ENCODE results near the gene ADARB2.
"Not testable (repeated sequence)": the region's sequence is repeated elsewhere in the genome, so short reads cannot be mapped to it uniquely, and the experiment has no call there.

Gene ADARB2

DNA sequence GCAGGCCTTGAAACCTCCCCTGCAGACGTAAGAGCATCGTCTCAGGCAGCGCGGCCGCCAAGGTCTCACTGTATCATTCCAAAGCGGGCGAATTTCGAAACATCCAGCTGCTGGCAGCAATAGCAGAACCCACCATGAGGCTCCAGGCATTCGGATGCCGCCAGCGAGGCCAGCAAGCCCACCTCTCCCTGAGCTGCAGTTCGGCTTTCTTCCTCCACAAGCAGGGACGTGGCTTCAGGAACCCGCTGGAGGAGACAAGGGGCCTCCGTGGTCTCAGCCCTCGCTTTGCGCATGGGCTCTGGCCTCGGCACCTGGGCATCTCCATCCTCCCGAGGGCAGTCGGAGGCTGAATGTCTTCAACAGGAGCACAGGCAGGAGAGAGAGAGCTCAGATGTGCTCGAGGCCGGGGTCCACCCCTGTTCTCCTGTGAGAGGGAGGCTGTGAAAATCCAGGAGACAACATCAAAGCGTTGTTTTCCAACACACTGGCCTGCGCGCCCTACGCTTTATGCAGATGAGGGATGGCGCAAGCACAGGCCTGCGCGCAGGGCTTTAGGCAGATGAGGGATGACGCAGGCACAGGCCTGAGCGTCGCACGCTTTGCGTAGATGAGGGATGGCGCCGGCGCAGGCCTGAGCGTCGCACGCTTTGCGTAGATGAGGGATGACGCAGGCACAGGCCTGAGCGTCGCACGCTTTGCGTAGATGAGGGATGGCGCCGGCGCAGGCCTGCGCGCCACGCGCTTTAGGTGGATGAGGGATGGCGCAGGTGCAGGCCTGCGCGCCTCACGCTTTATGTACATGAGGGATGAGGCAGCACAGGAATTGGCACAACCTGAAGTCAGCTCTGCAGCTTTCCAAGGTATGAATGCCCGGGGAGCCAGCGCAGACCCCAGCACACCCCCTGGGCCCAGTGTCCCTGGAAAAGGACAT, 577.9 kb downstream of the ADARB2 start:
- H3K4me3 ChIP-seq (ENCODE audit: low read depth, low read length): no peak overlapping the region
- no peak for TF ChIP-seq CTCF (IDR thresholded peaks at IDR 0.05; ENCODE audit: borderline replicate concordance, insufficient read depth, low read depth, low read length)

GRCh38 chr10:1158536-1158935, 578.8 kb downstream of the ADARB2 start:
- H3K4me3 ChIP-seq (ENCODE audit: low read depth, low read length): not testable (repeated sequence)

GRCh38 chr10:1158066-1158465, 579.3 kb downstream of the ADARB2 start:
- no peak for TF ChIP-seq CTCF (IDR thresholded peaks at IDR 0.05; ENCODE audit: borderline replicate concordance, insufficient read depth, low read depth, low read length)
- H3K4me3 ChIP-seq (ENCODE audit: low read depth, low read length): no peak overlapping the region

- H3K4me3 ChIP-seq (ENCODE audit: low read depth, low read length): no peak overlapping the region
- no peak for TF ChIP-seq CTCF (IDR thresholded peaks at IDR 0.05; ENCODE audit: borderline replicate concordance, insufficient read depth, low read depth, low read length)
Measured at GRCh38 chr10:1157615-1157933, 579.8 kb downstream of the ADARB2 start.

DNA sequence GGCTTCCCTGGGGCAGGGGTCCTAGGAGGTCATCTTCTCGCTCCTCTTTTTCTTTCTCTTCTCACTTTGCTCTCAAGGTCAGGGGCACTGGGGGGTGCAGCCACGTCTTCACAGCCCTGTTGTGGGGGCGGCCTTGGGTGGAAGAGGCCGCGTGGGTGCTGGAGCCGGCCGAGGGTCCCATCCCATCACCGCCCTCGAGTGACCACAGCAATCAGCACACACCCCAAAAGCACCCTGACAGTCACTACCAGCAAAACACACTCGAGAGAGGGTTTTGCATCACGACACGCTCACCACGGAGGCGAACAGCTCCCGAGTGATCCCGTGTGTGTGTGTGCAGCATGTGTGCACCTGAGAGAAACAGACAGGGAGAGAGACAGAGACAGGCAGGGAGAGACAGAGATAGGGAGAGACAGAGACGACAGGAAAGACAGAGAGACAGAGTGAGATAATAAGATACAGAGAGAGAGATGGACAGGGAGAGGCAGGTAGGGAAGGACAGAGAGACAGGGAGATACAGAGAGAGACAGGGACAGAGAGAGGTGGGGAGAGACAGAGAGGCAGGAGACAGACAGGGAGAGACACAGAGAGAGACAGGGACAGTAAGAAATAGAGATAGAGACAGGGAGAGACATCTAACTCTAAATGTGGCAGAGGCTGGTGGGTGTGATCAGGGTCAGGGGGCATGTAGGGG, 580.3 kb downstream of the ADARB2 start:
- no peak for TF ChIP-seq CTCF (IDR thresholded peaks at IDR 0.05; ENCODE audit: borderline replicate concordance, insufficient read depth, low read depth, low read length)
- no peak overlapping the region for H3K4me3 ChIP-seq (ENCODE audit: low read depth, low read length)

DNA sequence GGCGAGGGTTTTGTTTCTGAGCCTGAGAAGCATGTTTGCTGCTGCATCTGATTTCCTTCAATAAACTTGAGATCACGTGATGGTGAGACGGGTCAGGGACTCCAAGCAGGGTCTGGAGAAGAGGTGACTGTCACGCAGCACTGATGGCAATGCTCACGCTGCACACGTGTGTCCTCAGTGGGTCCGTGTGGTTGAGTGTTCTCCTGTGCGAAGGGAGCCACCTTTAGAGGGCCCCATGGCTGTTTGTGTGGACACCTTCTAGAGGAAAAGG, 580.8 kb downstream of the ADARB2 start:
- TF ChIP-seq CTCF (IDR thresholded peaks at IDR 0.05; ENCODE audit: borderline replicate concordance, insufficient read depth, low read depth, low read length): no peak
- H3K4me3 ChIP-seq (ENCODE audit: low read depth, low read length): no peak overlapping the region

GRCh38 chr10:1155791-1156615, 581.3 kb downstream of the ADARB2 start:
- no peak for TF ChIP-seq CTCF (IDR thresholded peaks at IDR 0.05; ENCODE audit: borderline replicate concordance, insufficient read depth, low read depth, low read length)
- no peak overlapping the region for H3K4me3 ChIP-seq (ENCODE audit: low read depth, low read length)

All from GM12875 (cell line).